ENCODE measurements around the gene ALDH16A1. TPM values are rescaled to one million over a fixed set of nuclear protein-coding genes. Genes with fewer than 3 reads are reported as not detected.

ALDH16A1 gene
- total and polyA plus RNA-seq, 2 of the 4 experiments (the other 2 are of a cell fraction): 10.4 to 12.9 TPM

GRCh38 chr19:49432141-49433073 lies 20.6 kb upstream of the ALDH16A1 start:
- peak overlapping the region; percentile 42 for H2AK9ac ChIP-seq (replicated peaks; ENCODE audit: low read depth, low read length, poor library complexity)
- intact Hi-C loops (cut with micrococcal nuclease): no loop called here
- H4K5ac ChIP-seq (ENCODE audit: low read depth, low read length): no peak overlapping the region
- H2BK120ac ChIP-seq (ENCODE audit: low read depth, low read length): no peak overlapping the region
- in situ Hi-C loops (cut with MboI; ENCODE audit: low sequenced_read_pairs): loop anchor here (10.0 kb wide), 1 partner anchor 168 kb away; no protein-coding TSS in a partner anchor
- H3K36me3 ChIP-seq (ENCODE audit: control insufficient read depth, insufficient read depth, low read length): no peaks in the 10 kb centered on the region
- H3K79me1 ChIP-seq (ENCODE audit: low read depth in 1 of 2, low read length in 2 of 2): no peaks in the 10 kb centered on the region
- no peak overlapping the region for H3K18ac ChIP-seq (ENCODE audit: low read depth, low read length)
- H3K27ac ChIP-seq (ENCODE audit: insufficient read depth, low read length): no peak overlapping the region
- H3K14ac ChIP-seq (replicated peaks; ENCODE audit: low read depth, low read length): no peak overlapping the region
- H2BK5ac ChIP-seq (ENCODE audit: low read depth, low read length, poor library complexity, severe bottlenecking): no peak overlapping the region
- no peak for DNase-seq
- H3K23ac ChIP-seq (ENCODE audit: low read depth, low read length): no peak overlapping the region
- H4K20me1 ChIP-seq (ENCODE audit: insufficient read depth, low read length): no peaks in the 10 kb centered on the region
- H3K27me3 ChIP-seq (ENCODE audit: control insufficient read depth, insufficient read depth, low read length): peaks cover 95% of the 10 kb centered on the region
- no peak overlapping the region for H3K56ac ChIP-seq (ENCODE audit: extremely low read depth, insufficient read depth, low read length)
- no peaks in the 10 kb centered on the region for H3K4me1 ChIP-seq (ENCODE audit: control insufficient read depth, insufficient read depth, low read length)
- ChIA-PET POLR2A (ENCODE audit: unreplicated experiment) (interaction anchor here (0.6 kb wide), 1 partner anchor 16 kb away, joined by 3 read pairs; no protein-coding TSS in a partner anchor), CTCF (no interaction called here)
- dilution Hi-C loops (cut with HindIII; ENCODE audit: low sequenced_read_pairs, unreplicated experiment): no loop called here
- H3K4ac ChIP-seq (ENCODE audit: low read depth, low read length): no peak overlapping the region
- WGBS, 2 experiments (ENCODE audit: extremely low coverage in 2 of 2, insufficient read length in 1 of 2): 9% methylated on average over 37 of the region's 63 CpGs; no CpG with 5 or more reads in 1 of the 2 experiments
- H3K9ac ChIP-seq (ENCODE audit: low read depth, low read length): no peak overlapping the region
- H3K9me1 ChIP-seq (ENCODE audit: insufficient read depth, low read length): no peaks in the 10 kb centered on the region
- H2AK5ac ChIP-seq (ENCODE audit: low read depth, low read length): no peak overlapping the region
- H3K9me3 ChIP-seq (ENCODE audit: control insufficient read depth, insufficient read depth, low read length): peaks cover 18% of the 10 kb centered on the region
- BruUV-seq (replicated peaks): no TSS peak
- no peak overlapping the region for H2BK20ac ChIP-seq (ENCODE audit: low read depth, low read length)
- no peak overlapping the region for H4K91ac ChIP-seq (ENCODE audit: insufficient read depth, low read depth, low read length)
- no peak overlapping the region for H4K8ac ChIP-seq (ENCODE audit: low read depth in 2 of 2, low read length in 2 of 2)
- ATAC-seq (ENCODE audit: low read depth): no peak
- H2BK15ac ChIP-seq (ENCODE audit: low read depth, low read length): no peak overlapping the region
- H3K4me3 ChIP-seq (ENCODE audit: insufficient read depth, low read depth, low read length): no peak overlapping the region
- H2AFZ ChIP-seq (replicated peaks; ENCODE audit: low read length, poor library complexity): no peak overlapping the region
- H3K4me2 ChIP-seq (ENCODE audit: low read depth, low read length): no peak overlapping the region
- TF ChIP-seq CHD1 (IDR thresholded peaks at IDR 0.05; ENCODE audit: low read depth, low read length) (no peak), RCOR1 (IDR thresholded peaks at IDR 0.05; ENCODE audit: insufficient replicate concordance, low read length) (no peak), SMC3 (IDR thresholded peaks at IDR 0.05; ENCODE audit: low read depth, low read length) (no peak), RAD21 (IDR thresholded peaks at IDR 0.05; ENCODE audit: low read length) (no peak), FOS (IDR thresholded peaks at IDR 0.05; ENCODE audit: low read depth, low read length) (no peak), BHLHE40 (IDR thresholded peaks at IDR 0.05; ENCODE audit: low read depth, low read length) (no peak), RFX5 (IDR thresholded peaks at IDR 0.05; ENCODE audit: low read depth, low read length) (no peak), CEBPB (IDR thresholded peaks at IDR 0.05; ENCODE audit: low read depth, low read length) (no peak), POLR2A (IDR thresholded peaks at IDR 0.05; ENCODE audit: low read depth, low read length) (no peak), MAFK (IDR thresholded peaks at IDR 0.05; ENCODE audit: low read depth, low read length) (no peak), USF2 (IDR thresholded peaks at IDR 0.05; ENCODE audit: low read depth, low read length) (no peak), CTCF (conservative IDR thresholded peaks at IDR 0.05; ENCODE audit: low read depth, low read length) (no peak), MXI1 (IDR thresholded peaks at IDR 0.05; ENCODE audit: borderline replicate concordance, low read depth, low read length) (no peak), ELK1 (IDR thresholded peaks at IDR 0.05; ENCODE audit: borderline replicate concordance, low read depth, low read length) (no peak)

Measured in IMR-90 (cell line).